Raji (cell line): ENCODE results near the gene FMNL2.

Source experiments
- POLR2A ChIP-seq: IDR thresholded peaks from 2 replicates; pipeline ENCODE4 v1.6.1; 2011; ENCODE audit warnings: low read depth, low read length, control low read depth; ENCODE audit not compliant: insufficient read depth

The FMNL2 gene

DNA sequence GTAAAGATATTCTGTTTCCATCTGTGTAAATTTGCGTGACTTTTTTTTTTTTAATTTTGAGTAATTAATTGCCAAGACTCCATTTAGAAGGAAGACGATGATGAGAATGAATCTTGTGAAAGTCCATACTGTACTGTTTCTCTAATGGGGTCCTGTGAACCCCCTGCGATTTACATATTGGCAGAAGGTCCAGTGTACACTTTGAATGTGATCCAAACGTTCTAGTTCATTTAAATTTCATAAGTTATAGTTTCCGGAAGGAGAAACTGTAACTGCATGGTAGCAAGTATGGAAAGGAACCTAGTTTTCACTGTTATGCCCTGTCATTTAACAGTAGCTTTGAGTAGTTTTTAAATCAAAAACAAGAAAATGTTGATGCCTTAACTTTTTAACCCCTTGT lies 166.7 kb downstream of the FMNL2 start:
- no peak for TF ChIP-seq POLR2A

GRCh38 chr2:152504618-152505017 lies 169.6 kb downstream of the FMNL2 start:
- no peak for TF ChIP-seq POLR2A

- TF ChIP-seq POLR2A, result no peak
Measured at GRCh38 chr2:152505495-152505906, 170.5 kb downstream of the FMNL2 start.

DNA sequence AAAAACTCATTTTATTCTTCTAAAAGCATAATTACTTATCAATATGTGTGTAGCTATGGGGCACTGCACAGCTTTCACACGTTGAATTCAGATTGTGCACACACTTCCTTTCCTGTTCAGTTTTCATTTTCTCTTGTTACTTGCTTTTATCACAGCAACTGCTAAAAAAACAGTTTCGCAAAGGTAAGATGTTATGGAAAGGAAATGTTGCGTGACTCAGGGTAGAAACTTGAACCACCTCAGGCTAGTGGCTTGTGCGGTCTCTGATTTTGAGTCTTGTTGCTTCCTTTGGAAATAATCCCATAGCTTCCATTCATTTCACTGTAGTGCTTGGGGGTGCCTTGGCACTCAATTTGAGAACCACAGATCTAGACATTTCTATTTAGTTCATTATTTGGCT lies 171.9 kb downstream of the FMNL2 start:
- no peak for TF ChIP-seq POLR2A

DNA sequence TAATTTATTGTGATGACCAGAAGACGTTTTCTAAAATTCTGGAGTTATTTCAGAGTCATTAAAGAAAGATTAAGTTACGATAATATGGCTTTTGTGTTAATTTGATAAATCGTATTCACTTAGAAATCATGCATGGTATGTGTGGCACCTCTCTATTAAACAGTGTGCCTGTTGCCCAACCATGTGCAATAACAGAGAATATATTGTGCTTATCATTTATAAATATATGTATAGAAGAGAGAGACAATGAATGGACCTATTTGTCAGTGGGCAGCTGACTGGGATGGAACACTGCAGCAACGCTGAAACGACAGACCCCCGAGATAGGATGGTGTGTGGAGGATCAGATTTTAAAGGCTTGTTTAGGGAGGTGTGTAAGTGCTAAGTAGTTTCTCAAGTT lies 172.9 kb downstream of the FMNL2 start:
- no peak for TF ChIP-seq POLR2A

DNA sequence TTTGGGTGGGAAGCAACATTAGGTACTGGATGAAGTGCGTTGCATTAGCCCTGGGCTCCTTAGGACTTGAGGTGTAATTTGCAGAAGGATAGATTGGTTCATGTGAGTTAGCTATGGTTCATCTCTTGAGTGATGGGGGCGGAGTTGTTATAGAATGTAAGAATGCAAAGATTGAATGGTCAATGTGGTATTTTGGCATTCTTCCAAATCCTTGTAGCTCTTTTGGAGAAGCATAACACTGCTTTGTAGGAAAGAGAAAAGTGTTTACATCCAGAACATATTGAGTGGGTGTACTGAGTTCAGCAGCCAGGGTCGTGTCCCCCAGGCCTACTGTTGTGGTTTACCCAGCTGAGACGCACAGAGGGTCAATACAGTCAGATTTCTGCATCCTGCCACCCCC lies 173.5 kb downstream of the FMNL2 start:
- no peak for TF ChIP-seq POLR2A

DNA sequence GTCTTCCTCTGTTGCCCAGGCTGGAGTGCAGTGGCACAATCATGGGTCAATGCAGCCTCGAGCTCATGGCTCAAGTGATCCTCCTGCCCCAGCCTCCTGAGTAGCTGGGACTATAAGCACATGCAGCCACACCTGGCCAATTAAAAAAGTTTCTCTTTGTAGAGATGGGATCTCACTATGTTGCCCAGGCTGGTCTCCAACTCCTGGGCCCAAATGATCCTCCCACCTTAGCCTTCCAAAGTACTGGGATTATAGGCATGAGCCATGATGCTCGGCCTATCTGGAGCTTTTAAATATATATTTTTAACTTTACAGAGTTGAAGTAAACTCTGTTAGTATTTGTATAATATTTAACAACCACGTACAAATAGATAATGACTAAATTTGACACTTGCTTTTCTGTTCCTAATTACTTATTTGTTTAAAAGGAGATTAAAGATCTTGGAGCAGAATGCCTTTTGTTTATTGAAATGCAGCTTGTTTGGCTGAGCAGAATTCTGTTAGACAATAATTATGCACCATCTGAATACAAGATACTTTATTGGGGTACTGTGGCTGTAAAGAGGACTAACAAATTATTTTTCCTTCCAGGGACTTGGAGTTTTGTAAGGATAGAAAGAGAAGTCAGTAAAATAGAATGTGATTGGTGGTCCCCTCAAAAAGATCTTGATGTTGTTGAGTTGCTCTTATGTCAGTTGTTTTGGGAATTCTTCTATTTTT lies 175.0 kb downstream of the FMNL2 start:
- no peak for TF ChIP-seq POLR2A

- no peak for TF ChIP-seq POLR2A
Measured at GRCh38 chr2:152510621-152511020, 175.6 kb downstream of the FMNL2 start.

- no peak for TF ChIP-seq POLR2A
Measured at GRCh38 chr2:152511981-152512380, 177.0 kb downstream of the FMNL2 start.

DNA sequence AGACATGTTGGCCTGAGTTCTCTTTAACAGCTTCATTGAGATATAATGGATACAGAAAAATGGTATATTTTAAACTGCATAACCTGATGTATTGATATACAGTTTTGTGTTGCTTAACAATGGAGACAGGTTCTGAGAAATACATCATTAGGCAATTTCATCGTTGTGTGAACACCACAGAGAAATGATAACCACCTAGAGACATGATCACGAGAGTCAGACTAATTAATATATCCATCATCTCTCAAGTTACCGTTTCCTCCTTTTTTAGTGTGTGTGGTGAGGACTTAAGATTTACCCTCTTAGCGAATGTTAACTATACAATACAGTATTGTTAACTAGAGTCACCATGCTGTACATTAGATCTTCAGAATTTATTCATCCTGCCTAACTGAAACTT lies 178.1 kb downstream of the FMNL2 start:
- TF ChIP-seq POLR2A, result no peak

DNA sequence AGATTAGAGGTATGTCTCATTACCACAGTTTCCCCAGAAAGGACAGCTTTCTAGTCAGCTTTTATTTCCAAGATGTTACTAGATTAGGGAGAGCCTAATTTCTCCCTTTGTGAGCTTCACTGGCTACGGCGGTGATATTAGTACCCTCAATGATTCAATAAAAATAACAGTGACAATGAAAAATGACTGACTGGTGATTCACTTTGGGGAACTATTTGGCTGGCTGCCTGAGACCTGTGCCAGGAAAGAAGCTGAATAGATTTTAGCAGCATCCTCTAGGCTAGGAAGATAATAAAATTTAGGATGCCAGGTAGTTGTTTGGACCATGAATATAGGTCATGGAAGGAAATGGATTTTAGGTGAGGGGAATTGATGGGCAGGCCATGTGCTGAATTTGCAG lies 178.7 kb downstream of the FMNL2 start:
- TF ChIP-seq POLR2A, result no peak

DNA sequence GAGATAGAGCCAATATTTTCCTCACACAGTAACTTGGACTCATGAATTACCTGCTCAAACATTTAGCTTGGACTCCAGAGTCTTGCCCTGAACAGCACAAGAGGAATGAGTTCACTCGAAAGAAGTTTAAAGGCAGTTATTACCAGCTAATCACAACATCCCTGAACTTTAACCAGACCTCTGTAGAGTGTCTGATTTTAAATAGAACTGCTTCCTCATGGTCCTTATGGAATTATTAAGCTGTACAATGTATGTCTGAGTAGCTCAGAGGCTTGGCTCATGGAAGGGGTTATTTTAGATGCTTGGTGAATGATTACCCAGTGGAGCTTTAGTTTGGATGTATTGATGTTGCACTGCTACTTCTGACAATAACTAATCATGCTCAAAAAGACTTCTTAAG lies 183.1 kb downstream of the FMNL2 start:
- no peak for TF ChIP-seq POLR2A

DNA sequence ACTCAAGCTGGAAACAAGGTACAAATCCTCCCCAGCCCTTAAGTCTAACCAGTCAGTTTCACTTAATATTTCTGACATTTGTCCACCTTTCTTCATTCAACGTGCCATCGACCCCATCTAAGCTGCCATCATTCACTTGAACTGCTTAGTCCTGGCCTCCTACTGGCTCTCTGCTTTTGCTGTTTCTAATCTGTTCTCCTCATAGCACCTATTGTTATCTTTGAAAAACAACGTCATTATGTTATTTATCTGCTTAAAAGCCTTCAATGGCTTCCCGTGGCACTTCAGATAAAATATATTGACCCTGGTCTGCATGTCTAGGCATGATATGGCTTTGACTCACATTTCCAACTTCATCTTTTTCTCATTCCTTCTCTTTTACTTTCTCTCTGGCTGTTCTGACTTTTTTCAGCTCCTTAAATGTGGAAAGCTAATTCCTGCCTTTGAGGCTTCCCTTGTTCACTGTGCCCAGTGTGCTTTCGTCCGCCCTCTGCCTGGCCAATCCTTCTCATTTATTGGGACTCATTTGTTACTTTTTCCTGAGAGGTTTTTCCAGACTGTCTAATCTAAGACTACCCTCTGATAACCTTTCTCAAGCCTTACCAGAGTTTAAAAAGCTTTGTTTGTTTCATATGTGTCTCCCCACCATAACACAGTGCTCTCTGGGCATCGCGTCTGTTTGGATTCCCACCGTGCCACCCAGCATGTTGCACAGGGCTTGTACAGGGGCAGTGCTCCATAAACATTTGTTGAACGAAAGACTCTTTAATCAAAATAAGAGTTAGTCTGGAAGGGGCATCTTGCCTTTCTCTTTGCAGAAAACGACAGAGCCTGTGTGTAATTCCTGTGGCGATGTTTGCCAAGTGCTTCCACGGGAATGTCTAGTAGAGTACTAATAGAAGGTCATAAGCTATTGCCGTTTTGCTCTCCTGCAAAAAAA lies 183.9 kb downstream of the FMNL2 start:
- no peak for TF ChIP-seq POLR2A

DNA sequence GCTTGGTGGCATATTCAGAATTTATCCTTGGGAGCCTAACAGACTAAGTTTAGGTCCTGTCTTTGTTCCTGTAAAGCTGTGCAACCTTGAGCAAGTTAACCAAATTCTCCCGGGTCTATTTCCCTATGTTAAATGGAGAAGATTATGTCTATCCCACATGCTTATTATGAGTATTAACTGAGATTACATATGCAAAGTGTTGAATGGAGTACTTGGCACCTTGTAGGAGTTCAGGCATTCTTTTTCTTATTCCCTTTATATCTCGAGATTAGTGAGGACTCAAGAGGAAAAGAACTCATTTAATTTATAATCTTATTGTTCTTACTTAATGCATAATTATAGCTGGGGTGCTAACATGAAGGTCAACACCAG lies 184.6 kb downstream of the FMNL2 start:
- no peak for TF ChIP-seq POLR2A

DNA sequence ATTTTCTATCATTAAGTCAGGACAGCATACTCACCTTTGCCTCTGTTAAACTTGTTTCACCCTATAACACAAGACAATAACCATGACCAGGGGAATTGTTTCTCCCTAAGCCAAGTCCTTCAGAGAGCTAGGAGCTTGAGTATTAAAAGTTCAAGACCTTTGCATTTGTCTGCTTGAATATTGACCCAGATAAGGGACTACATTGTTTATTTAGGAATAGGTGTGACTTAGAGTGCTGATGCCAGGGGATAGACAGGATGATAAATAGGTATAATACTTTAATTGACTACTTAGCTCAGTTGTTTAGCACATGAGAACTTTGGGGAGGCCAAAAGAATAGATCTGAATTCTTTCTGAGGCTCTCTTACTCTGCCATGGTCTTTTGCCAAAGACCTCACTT lies 185.8 kb downstream of the FMNL2 start:
- TF ChIP-seq POLR2A, result no peak

DNA sequence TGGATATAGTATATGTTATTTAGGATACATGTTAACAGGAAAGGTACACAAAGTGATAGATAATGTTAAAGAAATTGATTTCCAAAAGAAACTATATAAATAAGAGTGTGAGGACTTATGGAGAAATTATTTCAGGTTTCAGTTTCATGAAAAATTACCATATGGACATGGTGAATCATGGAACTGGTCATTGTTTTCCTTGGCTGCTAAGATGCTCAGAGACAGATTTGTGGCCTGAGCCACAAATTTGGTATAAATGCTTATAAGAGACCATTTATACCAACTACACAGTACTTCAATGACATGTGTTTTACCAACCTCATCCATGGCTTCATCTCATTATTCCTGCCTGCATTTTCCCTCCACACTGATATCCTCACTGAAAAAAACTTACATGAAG lies 188.1 kb downstream of the FMNL2 start:
- TF ChIP-seq POLR2A, result no peak

DNA sequence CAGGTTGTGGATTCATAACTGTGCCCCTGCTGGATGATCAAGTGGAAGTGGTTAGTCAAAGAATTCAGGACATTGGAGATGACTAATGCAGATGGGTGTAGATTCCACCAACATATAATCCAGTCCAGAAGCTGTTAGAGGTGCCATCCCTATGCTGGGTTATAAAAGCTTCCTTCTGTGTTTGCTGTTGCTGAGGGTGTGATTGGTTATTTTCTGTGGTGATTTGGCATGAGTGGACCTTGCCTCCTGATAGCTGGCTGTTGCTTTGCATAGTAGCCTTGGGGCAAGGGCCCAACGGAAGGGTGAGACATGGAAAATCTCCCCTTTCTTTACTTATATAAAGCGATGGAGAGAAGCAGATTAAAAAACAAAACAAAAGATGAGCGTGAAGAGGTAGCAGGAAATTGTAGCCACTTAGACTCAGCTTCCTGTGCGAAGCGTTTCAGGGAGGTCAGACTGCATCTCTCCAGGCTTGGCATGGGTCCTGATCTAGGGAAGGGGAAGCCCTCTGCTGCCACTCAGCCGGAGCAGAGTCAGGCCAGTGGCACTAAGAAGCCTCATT lies 190.4 kb downstream of the FMNL2 start:
- no peak for TF ChIP-seq POLR2A
